HEK293 (cell line): ENCODE measurements around the gene SCARB2.

Experiments used
- PRDM1 ChIP-seq: fragments of 450-650 bp; formaldehyde crosslinking; IDR thresholded peaks from 2 replicates; pipeline ENCODE4; 2016; ENCODE audit warnings: missing biosample characterization, missing genetic modification characterization
- ZNF501 ChIP-seq: fragments of 450-650 bp; formaldehyde crosslinking; IDR thresholded peaks from 2 replicates; pipeline ENCODE4 v1.5.1; 2016; ENCODE audit warnings: missing biosample characterization, missing genetic modification characterization
- ZNF596 ChIP-seq: fragments of 450-650 bp; IDR thresholded peaks from 2 replicates; pipeline ENCODE4 v1.5.0; 2018; ENCODE audit warnings: missing biosample characterization, mild to moderate bottlenecking, missing genetic modification characterization, moderate library complexity
- TF ChIP-seq, protein P1 (sequence below): fragments of 450-650 bp; formaldehyde crosslinking; IDR thresholded peaks from 2 replicates; pipeline ENCODE4 v1.5.1; 2016; ENCODE audit warnings: missing biosample characterization, missing genetic modification characterization
- TF ChIP-seq, protein P2 (sequence below): sonication (generic); formaldehyde crosslinking; IDR thresholded peaks from 2 replicates; pipeline ENCODE4 v1.8.1; 2022; ENCODE audit warnings: mild to moderate bottlenecking, moderate library complexity, missing genetic modification reagents
- TF ChIP-seq, protein P3 (sequence below): fragments of 450-650 bp; formaldehyde crosslinking; IDR thresholded peaks from 2 replicates; pipeline ENCODE4 v1.5.1; 2017; ENCODE audit warnings: missing biosample characterization, missing genetic modification characterization
- TF ChIP-seq, protein P4 (sequence below): IDR thresholded peaks from 2 replicates; pipeline ENCODE4 v1.6.1; 2011; ENCODE audit warnings: mild to moderate bottlenecking, low read depth, low read length, borderline replicate concordance

DNA sequence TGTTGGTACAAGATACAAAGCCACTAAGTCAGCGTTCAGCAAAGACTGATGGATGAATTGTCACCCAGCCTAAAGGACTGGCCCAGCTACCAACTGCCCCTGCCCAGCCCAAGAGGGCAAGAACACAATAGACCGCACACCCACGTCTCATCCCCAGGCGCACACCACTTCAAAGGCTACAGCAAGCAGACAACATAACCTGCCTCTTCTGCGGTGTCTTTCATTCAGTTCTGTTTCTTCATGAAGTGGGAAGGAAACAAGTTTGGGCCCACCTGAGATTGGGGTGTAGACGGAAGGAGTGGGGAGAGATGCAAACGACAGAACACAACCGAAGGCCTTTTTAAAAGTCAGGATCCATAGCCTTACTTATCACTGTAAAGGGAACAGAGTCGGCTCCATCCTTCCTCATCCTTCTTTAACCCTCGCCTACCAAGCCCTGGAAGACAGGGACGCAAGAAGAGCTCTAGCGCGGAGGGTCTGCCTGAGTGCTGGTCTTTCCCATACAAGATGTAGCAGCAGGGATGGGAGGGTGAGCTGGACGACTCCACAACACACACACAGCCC, 691 bp downstream of the SCARB2 start:
- peak; percentile 54; the same call in 1 of the 2 replicates for TF ChIP-seq ZNF501
- TF ChIP-seq, protein P1, sequence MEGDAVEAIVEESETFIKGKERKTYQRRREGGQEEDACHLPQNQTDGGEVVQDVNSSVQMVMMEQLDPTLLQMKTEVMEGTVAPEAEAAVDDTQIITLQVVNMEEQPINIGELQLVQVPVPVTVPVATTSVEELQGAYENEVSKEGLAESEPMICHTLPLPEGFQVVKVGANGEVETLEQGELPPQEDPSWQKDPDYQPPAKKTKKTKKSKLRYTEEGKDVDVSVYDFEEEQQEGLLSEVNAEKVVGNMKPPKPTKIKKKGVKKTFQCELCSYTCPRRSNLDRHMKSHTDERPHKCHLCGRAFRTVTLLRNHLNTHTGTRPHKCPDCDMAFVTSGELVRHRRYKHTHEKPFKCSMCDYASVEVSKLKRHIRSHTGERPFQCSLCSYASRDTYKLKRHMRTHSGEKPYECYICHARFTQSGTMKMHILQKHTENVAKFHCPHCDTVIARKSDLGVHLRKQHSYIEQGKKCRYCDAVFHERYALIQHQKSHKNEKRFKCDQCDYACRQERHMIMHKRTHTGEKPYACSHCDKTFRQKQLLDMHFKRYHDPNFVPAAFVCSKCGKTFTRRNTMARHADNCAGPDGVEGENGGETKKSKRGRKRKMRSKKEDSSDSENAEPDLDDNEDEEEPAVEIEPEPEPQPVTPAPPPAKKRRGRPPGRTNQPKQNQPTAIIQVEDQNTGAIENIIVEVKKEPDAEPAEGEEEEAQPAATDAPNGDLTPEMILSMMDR, result no peak
- TF ChIP-seq, protein P2, sequence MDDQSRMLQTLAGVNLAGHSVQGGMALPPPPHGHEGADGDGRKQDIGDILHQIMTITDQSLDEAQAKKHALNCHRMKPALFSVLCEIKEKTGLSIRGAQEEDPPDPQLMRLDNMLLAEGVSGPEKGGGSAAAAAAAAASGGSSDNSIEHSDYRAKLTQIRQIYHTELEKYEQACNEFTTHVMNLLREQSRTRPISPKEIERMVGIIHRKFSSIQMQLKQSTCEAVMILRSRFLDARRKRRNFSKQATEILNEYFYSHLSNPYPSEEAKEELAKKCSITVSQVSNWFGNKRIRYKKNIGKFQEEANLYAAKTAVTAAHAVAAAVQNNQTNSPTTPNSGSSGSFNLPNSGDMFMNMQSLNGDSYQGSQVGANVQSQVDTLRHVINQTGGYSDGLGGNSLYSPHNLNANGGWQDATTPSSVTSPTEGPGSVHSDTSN (CRISPR knock-in tag), result no peak
- TF ChIP-seq, protein P3, sequence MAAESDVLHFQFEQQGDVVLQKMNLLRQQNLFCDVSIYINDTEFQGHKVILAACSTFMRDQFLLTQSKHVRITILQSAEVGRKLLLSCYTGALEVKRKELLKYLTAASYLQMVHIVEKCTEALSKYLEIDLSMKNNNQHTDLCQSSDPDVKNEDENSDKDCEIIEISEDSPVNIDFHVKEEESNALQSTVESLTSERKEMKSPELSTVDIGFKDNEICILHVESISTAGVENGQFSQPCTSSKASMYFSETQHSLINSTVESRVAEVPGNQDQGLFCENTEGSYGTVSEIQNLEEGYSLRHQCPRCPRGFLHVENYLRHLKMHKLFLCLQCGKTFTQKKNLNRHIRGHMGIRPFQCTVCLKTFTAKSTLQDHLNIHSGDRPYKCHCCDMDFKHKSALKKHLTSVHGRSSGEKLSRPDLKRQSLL (tag by site-specific recombination), result no peak
- TF ChIP-seq, protein P4, sequence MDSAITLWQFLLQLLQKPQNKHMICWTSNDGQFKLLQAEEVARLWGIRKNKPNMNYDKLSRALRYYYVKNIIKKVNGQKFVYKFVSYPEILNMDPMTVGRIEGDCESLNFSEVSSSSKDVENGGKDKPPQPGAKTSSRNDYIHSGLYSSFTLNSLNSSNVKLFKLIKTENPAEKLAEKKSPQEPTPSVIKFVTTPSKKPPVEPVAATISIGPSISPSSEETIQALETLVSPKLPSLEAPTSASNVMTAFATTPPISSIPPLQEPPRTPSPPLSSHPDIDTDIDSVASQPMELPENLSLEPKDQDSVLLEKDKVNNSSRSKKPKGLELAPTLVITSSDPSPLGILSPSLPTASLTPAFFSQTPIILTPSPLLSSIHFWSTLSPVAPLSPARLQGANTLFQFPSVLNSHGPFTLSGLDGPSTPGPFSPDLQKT, result no peak
- no peak for TF ChIP-seq ZNF596 (tag by site-specific recombination)
- TF ChIP-seq PRDM1, result no peak
